Fibroblast of the aortic adventitia (primary cell): ENCODE measurements around the gene MED16. TPM values are rescaled to one million over a fixed set of nuclear protein-coding genes. Genes with fewer than 3 reads are reported as not detected.

Source experiments
- DNase-seq: peaks from one replicate; pipeline ENCODE4 v3.0.0-alpha.2; 2010; ENCODE audit warnings: low read depth
- H3K4me3 ChIP-seq: 2 replicates; pipeline ENCODE4 v1.5.1; 2011; ENCODE audit warnings: low read depth, mild to moderate bottlenecking, control low read depth, low read length, moderate library complexity
- CTCF ChIP-seq: IDR thresholded peaks from 2 replicates; pipeline ENCODE4 v1.5.1; 2011; ENCODE audit warnings: mild to moderate bottlenecking, low read length, control low read depth, inconsistent platforms; ENCODE audit not compliant: insufficient read depth
- total RNA-seq: library from RNA; depleted of rRNA; stranded (reverse); fragments of >200 nt; gene quantifications from 2 replicates; pipeline ENCODE4 v1.2.3, GENCODE V29; 2012; ENCODE audit warnings: low replicate concordance

MED16 gene
- total RNA-seq, 1 donor, result 24.5 TPM

DNA sequence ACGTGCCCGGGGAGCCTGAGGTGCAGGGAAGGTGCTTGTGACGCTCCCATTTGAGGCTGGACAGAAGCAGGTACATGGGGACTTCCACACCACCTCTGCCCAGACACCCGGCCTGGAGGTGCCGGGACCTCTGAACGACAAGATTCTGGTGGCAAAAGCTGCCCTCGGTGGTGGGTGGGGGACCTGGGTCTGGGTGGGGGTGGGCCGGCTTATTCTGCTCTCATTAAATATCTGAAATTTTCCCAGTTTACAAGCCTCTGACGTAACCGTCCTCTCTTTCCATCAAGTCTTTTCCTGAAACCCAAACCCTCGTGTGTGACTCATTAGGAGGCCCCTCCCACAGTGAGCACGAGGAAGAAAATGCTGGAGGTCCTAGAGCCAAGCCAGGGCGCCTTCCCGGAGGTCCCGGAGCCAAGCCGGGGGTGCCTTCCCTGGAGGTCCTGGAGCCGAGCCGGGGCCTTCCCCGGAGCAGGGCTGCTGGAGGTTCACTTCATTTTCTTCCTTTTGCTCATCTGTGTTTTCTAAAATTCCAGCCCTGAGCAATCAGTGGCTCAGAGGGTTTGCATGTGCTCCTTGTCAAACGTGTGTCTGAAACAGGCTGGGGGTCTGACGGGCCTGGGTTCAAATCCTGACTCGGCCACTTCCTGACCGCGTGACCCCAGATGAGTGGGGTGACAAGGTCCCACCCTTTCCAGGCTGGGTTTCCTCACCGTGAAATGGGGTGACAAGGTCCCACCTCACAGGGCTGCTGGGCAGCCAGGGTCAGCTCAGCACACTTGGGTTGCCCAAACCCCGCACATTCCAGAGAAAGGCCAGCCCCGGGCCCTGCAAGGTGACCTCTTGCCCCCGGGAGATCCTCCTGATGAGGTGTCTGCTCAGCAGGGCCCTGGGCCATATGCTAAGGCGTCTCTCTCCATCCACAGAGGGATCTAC, 23.5 kb downstream of the MED16 start:
- no peak overlapping the region for H3K4me3 ChIP-seq
- TF ChIP-seq CTCF, result no peak
- peak; percentile 98 for DNase-seq

DNA sequence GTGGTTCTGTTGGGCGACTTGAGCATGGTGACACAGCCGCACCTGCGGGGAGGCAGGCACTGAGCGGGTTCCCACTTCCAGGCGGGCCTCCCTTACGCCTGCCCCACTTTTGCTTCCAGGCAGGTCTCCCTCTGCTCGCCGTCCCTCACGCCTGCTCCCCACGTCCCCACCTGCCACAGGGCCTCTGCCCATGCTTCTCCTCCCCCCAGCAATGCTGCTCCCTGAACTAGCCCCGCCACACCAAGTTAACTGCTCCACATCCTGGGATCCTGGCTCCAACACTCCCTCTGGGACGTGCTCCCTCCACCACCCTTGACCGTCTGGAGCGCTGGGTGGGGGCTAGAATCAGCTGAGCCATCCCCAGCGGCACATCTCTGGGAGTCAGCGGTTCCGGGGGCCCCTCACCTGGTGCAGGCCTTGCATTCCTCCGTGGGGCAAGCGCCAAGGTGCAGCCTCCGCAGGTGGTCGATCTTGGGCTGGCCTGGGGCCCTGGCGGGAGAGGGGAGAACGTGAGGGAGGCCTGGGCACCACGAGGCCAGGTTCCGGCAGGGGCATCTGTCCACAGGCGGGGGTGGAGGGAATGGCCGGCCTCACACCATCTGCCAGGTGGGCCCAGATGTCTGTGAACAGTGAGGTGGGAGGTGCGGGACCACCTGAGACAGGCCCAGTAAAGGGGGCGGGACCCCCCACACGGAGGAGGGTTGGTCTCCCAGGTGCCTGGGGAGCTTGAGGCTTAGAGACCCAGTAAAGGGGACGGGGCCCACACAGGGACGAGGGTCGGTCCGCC, 24.3 kb downstream of the MED16 start:
- TF ChIP-seq CTCF, result no peak

DNA sequence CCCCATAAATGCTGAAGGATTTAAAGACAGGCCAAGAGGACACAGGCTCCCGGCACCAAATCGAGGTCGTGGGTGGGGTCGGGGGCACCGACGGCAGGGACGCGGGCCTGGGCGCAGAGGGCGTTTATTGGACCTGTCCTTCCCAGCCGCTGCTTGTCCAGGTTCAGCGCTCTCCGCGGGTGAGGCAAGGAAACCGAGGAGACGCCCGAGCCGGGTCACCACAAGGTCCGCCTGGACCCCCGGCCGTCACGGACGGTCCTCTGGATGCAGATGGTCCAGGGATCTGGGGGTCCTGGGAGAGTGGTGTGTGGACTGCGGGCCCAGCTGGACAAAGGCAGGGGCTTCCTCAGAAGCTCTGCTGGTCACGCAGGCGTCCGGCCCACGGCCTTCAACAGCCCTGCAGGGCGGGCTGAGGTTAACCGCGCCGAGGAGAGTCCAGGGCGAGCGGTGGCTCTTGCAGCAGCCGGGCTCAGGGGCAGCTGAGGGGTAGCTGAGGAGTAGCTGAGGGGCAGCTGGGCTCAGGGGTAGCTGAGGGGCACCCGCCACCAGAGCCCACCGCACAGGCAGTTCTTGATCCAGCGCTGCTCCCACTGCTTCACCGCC, 25.0 kb downstream of the MED16 start:
- no peak overlapping the region for H3K4me3 ChIP-seq
- TF ChIP-seq CTCF, result no peak
- DNase-seq, result no peak

More for the DNA sequence above, 24.3 kb downstream of the MED16 start:
- no peak for DNase-seq
- no peak overlapping the region for H3K4me3 ChIP-seq

GRCh38 chr19:867301-867793, 25.6 kb downstream of the MED16 start:
- TF ChIP-seq CTCF, result no peak
- H3K4me3 ChIP-seq, result no peak overlapping the region
- no peak for DNase-seq

- DNase-seq, result no peak
- no peak for TF ChIP-seq CTCF
- H3K4me3 ChIP-seq, result no peak overlapping the region
These were observed 26.2 kb downstream of the MED16 start for GRCh38 chr19:866769-867300.

- no peak overlapping the region for H3K4me3 ChIP-seq
- no peak for TF ChIP-seq CTCF
- DNase-seq, result no peak
These were observed 29.7 kb downstream of the MED16 start for GRCh38 chr19:863315-863620.
